Testis (tissue), 3 donors: ENCODE results near the gene ARAP2. TPM values are rescaled to one million over a fixed set of nuclear protein-coding genes. Genes with fewer than 3 reads are reported as not detected.

Experiments used
- DNase-seq: peaks from one replicate; pipeline ENCODE4 v3.0.0-alpha.2; 2019
- H3K27ac ChIP-seq, 2 donors: fragments of 200-600 bp; sonication (generic); one replicate each; pipeline ENCODE4 v1.5.1; 2019
- H3K27me3 ChIP-seq: fragments of 200-600 bp; sonication (generic); one replicate; pipeline ENCODE4 v1.5.1; 2019
- H3K36me3 ChIP-seq: fragments of 200-600 bp; sonication (generic); one replicate; pipeline ENCODE4 v1.5.1; 2017; ENCODE audit warnings: low read depth; ENCODE audit errors: missing control alignments
- H3K4me1 ChIP-seq: fragments of 200-600 bp; sonication (generic); one replicate; pipeline ENCODE4 v1.5.1; 2019
- H3K4me3 ChIP-seq, 2 donors: fragments of 200-600 bp; sonication (generic); one replicate each; pipeline ENCODE4 v1.5.1; 2017 to 2019
- H3K9me3 ChIP-seq: fragments of 200-600 bp; sonication (generic); one replicate; pipeline ENCODE4 v1.5.1; 2017
- POLR2A ChIP-seq: fragments of 450-650 bp; IDR thresholded peaks from one replicate; pipeline ENCODE4 v1.6.1; 2017; ENCODE audit warnings: antibody characterized with exemption, mild to moderate bottlenecking, moderate library complexity
- WGBS, 2 donors: methylation state at CpG; one replicate each; pipeline ENCODE4 v1.1.5; 2018; 5-methylcytosine and 5-hydroxymethylcytosine counted together
- intact Hi-C: fragments of 100-400 bp; cut with DNase I; formaldehyde crosslinking; loops from one replicate; pipeline ENCODE4 v1.15.1; 2023; ENCODE audit warnings: low total_unique reads
- polyA plus RNA-seq: library from polyadenylated mRNA; stranded (reverse); fragments of 350-450 nt; fragmentation: Illumina TruSeq; extraction: RNeasy Lipid Tissue Mini Kit (QIAGEN cat#74804); gene quantifications from one replicate; pipeline ENCODE4 v1.2.3, GENCODE V29; 2014; ENCODE audit warnings: low read depth, low replicate concordance; ENCODE audit not compliant: insufficient read depth
- total RNA-seq, 2 donors: library from RNA; depleted of rRNA; stranded (reverse); fragments of >200 nt; gene quantifications; one replicate each; pipeline ENCODE4 v1.2.3, GENCODE V29; 2016
- TF ChIP-seq, protein P1 (sequence below), 3 experiments: fragments of 450-650 bp in 2 of 3; fragments of 200-600 bp in 1 of 3; sonication (generic) in 1 of 3; IDR thresholded peaks; one replicate each; pipeline ENCODE4 v1.5.1; 2016 to 2019; ENCODE audit warnings: antibody characterized with exemption in 3 of 3, mild to moderate bottlenecking in 2 of 3, moderate library complexity in 1 of 3

Gene ARAP2
- total and polyA plus RNA-seq, 3 donors from 2014 or later = 10.9 to 91.0 (median 81.1) TPM

DNA sequence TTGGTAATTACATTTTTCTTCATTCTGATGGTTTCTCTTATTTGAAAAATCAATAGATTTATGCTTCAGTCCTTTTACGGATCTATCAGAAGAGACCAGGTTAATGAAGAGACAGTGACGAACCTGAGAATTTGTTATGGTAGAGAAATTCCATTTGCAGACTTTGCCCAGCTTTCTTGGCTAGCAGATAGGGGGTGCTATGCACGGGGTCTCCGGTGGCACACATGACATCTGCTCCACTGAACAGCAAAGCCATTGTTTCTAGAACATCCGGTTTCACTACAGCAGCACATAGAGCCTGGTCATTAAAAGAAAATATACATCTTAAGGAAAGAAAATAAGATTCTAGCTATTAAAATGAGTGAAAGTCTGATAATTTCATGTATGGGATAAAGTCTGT is 85.1 kb downstream of the ARAP2 start:
- 83 to 89% methylated on average over 5 of the region's 5 CpGs for WGBS, 2 donors
- intact Hi-C loops = no loop called here
- no peaks in the 10 kb centered on the region for H3K36me3 ChIP-seq

DNA sequence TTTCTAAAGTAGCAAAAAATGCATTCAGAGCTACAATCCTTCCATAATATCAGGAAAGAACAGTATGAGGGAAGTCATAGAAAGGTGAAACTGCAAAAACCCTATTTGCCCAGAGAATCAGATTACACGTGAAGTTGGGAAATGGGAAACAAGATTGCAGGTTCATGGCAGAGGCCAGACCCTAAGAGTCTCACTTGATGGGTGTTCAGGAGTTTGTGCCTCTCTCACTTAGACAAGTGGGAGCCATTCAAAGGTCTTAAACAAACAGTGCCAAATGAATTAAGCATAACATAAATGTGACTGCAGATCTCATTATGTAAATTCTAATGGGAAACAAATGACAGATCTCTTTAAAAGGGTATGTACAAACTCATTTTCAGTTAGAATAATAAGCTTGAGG is 91.6 kb downstream of the ARAP2 start:
- TF ChIP-seq, protein P1, sequence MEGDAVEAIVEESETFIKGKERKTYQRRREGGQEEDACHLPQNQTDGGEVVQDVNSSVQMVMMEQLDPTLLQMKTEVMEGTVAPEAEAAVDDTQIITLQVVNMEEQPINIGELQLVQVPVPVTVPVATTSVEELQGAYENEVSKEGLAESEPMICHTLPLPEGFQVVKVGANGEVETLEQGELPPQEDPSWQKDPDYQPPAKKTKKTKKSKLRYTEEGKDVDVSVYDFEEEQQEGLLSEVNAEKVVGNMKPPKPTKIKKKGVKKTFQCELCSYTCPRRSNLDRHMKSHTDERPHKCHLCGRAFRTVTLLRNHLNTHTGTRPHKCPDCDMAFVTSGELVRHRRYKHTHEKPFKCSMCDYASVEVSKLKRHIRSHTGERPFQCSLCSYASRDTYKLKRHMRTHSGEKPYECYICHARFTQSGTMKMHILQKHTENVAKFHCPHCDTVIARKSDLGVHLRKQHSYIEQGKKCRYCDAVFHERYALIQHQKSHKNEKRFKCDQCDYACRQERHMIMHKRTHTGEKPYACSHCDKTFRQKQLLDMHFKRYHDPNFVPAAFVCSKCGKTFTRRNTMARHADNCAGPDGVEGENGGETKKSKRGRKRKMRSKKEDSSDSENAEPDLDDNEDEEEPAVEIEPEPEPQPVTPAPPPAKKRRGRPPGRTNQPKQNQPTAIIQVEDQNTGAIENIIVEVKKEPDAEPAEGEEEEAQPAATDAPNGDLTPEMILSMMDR (IDR thresholded peaks at IDR 0.05) = no peak
- TF ChIP-seq POLR2A = no peak
- Histone ChIP-seq H3K27ac (no peak overlapping the region), H3K4me3 (no peak overlapping the region), H3K36me3 (no peaks in the 10 kb centered on the region), H3K9me3 (no peaks in the 10 kb centered on the region), H3K4me1 (no peaks in the 10 kb centered on the region), H3K27me3 (no peaks in the 10 kb centered on the region)
- intact Hi-C loops = no loop called here
- WGBS, 2 donors = 74 to 76% methylated on average over 1 of the region's 1 CpG
- DNase-seq = no peak

More for the DNA sequence above, 85.1 kb downstream of the ARAP2 start:
- H3K9me3 ChIP-seq = no peaks in the 10 kb centered on the region
- H3K27me3 ChIP-seq = no peaks in the 10 kb centered on the region
- H3K27ac ChIP-seq = no peak overlapping the region
- no peak for DNase-seq
- no peak overlapping the region for H3K4me3 ChIP-seq
- TF ChIP-seq POLR2A = no peak
- TF ChIP-seq, protein P1 (IDR thresholded peaks at IDR 0.05) = no peak
- H3K4me1 ChIP-seq = no peaks in the 10 kb centered on the region

DNA sequence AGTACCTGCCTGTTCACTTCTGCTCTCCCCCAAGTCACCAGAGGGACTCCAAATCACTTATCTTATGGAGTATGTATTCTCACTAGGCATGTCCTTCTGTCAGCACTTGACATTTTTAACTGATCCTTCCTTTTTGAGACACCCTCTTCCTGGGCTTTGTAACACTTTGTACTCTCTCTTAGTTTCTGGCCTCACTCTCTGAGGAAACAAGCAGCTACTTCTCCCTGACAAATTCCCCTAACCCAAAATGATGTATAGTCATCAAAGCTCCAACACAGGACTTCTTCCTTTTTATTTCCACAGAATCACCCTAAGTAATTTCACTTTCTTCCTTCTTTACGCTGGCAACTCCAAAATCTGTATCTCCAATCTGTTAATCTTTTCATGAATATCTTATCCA is 101.8 kb downstream of the ARAP2 start:
- TF ChIP-seq POLR2A = no peak
- TF ChIP-seq, protein P1 (IDR thresholded peaks at IDR 0.05) = no peak
- intact Hi-C loops = no loop called here
- H3K4me1 ChIP-seq = no peaks in the 10 kb centered on the region
- H3K4me3 ChIP-seq = no peak overlapping the region
- H3K27ac ChIP-seq = no peak overlapping the region
- H3K9me3 ChIP-seq = no peaks in the 10 kb centered on the region
- H3K36me3 ChIP-seq = no peaks in the 10 kb centered on the region
- DNase-seq = no peak
- 85 to 94% methylated on average over 1 of the region's 1 CpG for WGBS, 2 donors
- no peaks in the 10 kb centered on the region for H3K27me3 ChIP-seq

DNA sequence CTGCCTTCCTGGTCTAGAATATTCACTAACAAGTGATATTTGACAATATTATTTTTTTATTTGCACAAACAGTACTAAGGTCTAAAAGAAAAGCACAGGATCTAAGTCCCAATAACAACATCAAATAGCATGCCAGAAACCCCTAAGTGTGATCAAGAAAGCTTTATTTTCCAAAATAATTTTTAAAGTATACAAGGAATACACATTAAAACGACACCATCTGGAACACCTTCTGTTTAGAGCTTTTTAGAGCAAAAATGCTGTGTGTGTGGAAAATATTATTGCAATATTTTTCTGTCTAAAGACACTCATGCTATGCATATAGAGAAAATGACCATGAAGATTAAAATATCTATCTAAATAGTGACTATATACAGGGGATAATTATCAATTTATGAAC is 103.1 kb downstream of the ARAP2 start:
- WGBS, 2 donors = 84 to 85% methylated on average over 1 of the region's 1 CpG
- intact Hi-C loops = no loop called here
- TF ChIP-seq, protein P1 (IDR thresholded peaks at IDR 0.05) = no peak
- TF ChIP-seq POLR2A = no peak
- no peak overlapping the region for H3K27ac ChIP-seq
- H3K27me3 ChIP-seq = no peaks in the 10 kb centered on the region
- H3K9me3 ChIP-seq = no peaks in the 10 kb centered on the region
- no peaks in the 10 kb centered on the region for H3K4me1 ChIP-seq
- no peak for DNase-seq
- H3K4me3 ChIP-seq = no peak overlapping the region
- H3K36me3 ChIP-seq = no peaks in the 10 kb centered on the region

DNA sequence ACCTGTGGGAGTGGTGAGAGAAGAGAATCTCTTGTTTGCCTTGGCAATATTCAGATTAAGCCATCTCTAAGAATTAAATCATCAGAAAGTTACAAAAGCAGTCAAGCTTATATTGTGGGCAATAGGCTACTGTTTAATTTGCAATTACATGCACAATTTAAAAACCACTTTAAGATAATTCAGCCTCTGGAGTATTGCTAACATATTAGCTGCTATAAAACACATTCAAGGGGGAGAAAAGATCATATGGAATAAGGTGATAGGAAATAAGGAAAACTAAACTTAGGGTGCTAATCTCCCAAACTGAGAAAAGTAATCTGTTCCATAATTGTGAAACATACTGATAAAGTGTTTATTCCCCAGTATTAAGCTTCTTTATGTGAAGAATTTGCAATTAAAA is 103.9 kb downstream of the ARAP2 start:
- DNase-seq = no peak
- H3K4me3 ChIP-seq = no peak overlapping the region
- H3K4me1 ChIP-seq = no peaks in the 10 kb centered on the region
- H3K27ac ChIP-seq = no peak overlapping the region
- TF ChIP-seq, protein P1 (IDR thresholded peaks at IDR 0.05) = no peak
- no peak for TF ChIP-seq POLR2A
- no peaks in the 10 kb centered on the region for H3K9me3 ChIP-seq
- H3K36me3 ChIP-seq = no peaks in the 10 kb centered on the region
- intact Hi-C loops = no loop called here
- no peaks in the 10 kb centered on the region for H3K27me3 ChIP-seq
